Stimulated activated CD4-positive, alpha-beta T cell treated with anti-CD3 and anti-CD28 coated beads, Interleukin-12 subunit alpha, Interleukin-12 subunit beta, amount 100 ng/mL, for 24 hours (primary cell): Measurements from ENCODE around the gene SCGN.

Experiments
- DNase-seq, 2 experiments: peaks; one replicate each; pipeline ENCODE4 v3.0.0-alpha.2; 2020; ENCODE audit warnings: low read depth in 2 of 2

SCGN gene, protein sequence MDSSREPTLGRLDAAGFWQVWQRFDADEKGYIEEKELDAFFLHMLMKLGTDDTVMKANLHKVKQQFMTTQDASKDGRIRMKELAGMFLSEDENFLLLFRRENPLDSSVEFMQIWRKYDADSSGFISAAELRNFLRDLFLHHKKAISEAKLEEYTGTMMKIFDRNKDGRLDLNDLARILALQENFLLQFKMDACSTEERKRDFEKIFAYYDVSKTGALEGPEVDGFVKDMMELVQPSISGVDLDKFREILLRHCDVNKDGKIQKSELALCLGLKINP

DNA sequence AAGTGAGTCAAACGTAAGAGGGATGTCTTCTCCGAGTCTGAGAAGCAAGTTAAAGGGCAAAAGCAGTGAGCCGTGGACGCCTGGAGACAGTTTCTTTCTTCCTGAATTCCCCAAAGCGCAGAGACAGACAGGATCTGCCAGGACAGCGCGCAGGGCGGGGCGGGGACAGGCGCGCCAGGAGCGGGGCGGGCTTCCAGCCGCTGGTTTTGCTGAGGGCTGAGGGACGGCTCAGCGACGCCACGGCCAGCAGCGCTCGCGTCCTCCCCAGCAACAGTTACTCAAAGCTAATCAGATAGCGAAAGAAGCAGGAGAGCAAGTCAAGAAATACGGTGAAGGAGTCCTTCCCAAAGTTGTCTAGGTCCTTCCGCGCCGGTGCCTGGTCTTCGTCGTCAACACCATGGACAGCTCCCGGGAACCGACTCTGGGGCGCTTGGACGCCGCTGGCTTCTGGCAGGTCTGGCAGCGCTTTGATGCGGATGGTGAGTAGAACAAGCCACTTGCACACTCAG, at the start of gene SCGN:
Gene SCGN, plus strand, starts transcription at position 209 of the 509 bp plus-strand sequence. Its CDS starts 189 bp downstream, at position 398.
- DNase-seq: peak; percentile 11 to 32

DNA sequence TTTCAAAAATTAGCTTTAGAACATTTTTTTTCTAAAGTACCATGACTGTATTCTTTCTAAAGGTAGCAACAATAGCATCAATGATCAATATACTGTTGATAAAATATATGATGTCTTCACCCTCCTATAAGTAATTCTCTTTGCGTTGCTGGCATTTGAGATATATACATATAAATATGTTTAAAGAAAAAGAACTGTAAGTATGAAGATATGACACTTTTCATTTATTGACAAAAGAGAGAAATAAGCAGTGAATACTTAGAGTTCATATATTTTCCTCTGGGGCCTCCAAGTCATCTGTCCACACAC, 49.4 kb upstream of the SCGN start:
- no peak for DNase-seq

DNA sequence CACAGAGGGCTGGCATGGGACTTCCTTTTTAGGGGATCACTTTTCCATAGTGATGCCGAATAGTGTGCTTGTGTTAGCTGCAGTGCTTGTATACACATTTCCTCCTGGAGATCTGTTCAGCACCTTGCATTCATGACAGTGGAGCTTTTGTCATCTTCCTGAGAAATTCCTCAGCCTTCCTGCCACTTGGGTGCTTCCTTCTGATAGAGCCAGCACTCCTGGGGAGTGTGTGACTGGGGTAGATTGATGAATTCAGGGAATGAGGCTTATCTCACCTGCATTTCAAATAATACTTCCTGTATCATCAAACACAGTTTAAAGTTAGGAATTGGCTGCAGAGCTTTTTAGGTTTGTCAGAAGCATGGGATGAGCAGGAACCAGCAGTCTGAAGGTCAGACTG, 48.8 kb upstream of the SCGN start:
- DNase-seq: no peak

DNA sequence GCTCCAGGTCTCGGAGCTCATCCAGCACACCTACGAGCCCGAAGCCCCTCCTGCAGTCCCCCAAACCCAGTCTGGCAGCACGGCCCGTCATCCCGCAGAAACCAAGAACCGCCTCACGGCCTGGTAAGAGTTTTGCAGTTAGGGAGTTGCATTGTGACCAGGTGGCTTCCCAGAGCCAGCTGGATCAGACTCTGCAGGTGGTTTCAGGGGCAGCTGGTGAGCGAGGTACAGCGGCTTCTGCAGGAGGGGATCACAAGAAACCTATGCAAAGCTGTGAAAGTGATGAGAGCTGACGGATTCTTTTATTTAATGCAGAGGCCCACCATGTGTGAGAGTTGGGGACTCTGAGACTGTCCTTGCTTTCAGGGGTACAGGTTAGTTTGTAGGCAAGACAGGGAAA, 45.9 kb upstream of the SCGN start:
- no peak for DNase-seq

DNA sequence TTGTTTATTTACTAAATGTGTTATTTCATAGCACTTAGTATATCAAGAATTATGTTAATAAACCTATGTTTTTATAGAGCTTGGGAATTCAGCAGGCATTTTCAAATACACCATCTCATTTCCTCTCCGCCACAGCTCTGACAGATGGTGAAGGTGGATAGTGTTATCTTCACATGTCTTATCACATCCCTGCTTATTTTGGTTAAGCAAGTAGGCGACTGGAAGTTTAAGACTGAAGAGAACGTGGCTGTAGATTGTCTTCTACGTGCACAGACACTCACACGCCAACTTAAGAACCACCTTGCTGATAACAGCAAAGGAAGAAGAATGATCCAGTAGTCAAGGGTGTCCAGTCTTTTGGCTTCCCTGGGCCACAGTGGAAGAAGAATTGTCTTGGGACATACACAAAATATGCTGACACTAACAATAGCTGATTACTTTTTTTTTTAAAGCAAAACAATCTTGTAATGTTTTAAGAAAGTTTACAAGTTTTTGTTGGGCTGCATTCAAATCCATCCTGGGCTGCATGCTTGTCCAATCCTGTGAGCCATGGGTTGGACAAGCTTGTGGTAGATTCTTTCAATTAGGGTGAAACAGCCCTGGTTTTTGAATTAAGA, 43.3 kb upstream of the SCGN start:
- DNase-seq: no peak

DNA sequence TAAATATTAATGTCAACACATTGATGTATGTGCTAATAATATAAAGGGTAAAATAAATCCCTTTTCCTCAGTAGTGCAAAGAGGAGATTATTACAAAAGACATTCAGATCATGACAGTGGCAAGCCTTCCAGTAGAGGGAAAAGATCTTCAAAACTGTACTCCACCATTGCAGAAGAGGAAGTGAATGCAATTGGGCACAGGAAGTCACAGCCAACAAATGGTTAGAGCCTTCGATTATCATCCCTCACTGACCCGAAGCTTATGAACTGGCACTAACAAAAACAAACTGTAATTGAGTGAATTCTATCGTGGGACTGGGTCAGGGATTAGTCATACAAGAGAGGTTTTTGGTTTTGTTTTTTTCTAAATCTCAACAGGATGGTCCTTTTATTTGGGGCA, 39.3 kb upstream of the SCGN start:
- no peak for DNase-seq

DNA sequence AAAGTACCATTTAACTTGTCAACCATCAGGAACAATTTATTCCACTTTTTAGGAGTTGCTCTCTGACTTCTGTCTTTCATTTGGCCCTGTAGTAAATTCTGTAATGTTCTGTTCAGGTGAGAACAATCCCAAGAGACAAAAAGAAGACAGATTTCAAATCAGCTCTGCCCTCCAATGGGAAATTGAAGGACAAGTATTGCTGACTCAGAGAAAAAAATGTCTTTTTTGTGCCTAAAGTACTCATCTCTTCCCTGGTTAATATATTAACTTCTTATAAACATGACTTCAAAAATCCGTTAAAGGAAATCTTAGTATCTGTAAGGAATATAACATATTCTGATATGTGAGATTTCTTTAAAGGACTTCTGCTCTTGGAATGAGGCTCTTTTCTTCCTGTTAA, 38.6 kb upstream of the SCGN start:
- DNase-seq: no peak

DNA sequence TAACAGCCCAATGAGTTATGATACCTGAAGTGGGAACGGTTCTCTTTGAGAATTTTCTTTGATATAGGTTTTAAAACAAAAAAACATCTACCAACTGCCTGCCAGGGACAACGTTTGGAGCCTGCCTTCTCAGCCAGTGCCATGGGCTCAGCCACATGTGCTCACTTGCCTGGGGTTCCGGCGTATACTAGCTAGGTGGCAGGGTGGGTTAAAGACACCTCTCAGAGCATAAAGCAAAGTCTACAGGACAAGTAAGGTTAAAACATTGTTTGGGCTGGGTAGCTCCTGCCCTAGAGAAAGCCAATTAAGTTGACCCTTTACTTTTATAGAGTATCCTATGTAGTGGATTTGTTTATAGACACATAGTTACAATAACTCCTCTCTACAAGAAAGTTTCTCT, 38.0 kb upstream of the SCGN start:
- DNase-seq: no peak

DNA sequence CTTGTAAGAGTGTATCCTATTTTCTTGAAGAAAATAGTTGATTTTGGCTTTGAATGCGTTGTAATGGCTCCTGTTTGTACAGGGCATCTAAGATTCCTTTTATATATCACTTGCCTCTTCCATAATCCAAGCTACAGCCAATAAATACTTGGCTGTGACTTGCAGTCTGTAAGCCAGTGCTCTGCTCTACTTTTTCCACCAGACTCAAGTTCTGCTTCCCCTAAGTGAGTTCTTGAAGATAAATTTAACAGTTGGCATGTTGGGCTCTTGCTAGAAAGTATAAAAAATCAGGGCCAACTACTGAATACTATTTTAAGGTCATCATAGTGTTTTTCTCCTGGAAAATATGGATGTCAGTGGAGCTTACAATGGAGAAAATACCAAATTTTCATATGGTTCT, 36.5 kb upstream of the SCGN start:
- no peak for DNase-seq

DNA sequence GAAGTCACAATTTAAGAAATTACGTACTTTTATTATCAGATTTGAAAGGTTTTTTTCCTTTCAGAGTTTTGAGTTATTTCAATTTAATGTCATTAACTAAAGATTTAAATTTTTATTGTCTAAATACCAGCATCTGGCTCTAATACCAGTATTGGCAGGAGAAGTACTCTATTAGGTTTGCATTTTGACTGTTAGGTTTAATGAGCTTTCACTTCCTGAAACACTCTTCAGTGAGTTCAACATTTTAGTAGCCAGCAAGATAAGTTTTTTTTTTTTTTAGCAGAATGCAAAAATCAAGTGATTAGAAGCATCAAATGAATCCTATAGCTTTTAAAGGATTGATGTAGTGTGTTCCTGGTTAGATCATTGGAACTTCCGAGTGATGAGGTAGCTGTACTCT, 34.0 kb upstream of the SCGN start:
- no peak for DNase-seq

DNA sequence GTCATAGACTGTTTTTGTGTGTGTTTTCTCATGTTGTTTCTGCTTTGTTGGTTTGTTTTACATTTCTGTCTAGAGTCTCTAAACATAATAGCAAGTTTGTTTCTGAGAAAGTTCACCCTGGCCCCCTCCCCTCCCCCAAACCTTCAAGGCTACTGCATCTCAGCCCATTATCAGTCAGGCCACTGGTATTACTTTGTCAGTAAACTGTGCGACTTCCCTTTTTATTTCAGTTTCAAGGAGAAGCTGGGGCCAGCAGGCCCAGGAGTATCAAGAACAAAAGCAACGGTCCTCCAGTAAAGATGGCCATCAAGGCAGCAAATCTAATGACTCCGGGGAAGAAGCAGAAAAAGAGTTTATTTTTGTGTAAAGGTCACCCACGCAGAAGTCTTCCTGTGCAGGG, 32.8 kb upstream of the SCGN start:
- DNase-seq: no peak

DNA sequence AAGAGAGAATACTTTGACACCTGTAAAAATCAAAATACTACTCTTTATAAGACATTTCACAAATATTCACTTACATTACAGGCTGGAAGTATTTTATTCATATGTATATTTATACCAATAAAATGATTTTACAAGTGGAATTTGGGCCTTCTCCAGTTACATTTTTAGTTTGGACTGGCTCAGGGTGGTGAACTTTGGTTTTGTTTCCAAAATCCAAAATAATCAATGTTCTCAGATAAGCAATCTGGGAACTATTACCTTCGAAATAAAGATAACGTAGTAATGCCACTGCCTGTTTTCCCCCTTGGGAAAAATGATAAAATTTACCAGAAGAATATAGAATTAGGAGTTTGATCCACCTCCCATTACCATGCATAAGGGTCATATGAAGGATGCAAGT, 31.6 kb upstream of the SCGN start:
- no peak for DNase-seq

DNA sequence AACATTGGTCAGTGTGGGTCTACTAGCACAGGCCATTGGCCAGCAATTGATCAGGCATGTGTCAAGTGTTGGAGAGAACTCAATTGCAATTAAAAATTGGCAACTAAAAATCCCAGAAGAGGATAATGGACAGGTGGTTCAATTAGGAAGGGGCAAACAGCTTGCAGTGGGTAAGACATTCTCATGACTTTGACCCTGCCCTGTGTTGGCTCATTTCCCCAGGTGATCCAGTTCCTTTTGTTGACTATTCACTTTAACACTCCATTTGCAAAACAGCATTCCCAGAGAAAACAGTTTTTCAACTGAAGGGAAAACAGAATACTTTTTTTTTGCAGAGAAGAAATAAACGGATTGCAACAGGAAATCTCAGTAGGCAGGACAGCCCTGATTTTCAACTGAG, 28.9 kb upstream of the SCGN start:
- no peak for DNase-seq

DNA sequence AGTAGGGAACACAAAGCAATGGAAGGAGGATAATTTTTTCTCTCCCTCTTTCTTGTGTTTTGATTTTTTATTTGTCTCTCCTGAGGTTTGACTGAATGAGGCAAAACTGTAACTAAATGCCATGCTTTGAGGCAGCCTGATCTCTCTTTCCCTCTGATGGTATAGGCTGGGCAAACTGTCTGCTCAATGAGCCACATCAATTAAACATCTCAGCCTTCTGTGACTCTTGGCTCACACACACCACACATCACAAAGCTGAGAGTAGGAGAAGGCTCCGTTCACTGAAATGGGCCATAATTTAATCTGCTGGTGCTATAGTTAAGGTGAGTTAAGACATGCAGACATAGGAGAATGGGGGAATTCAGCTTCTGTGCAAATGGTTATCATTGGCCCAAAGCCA, 28.1 kb upstream of the SCGN start:
- DNase-seq: no peak

DNA sequence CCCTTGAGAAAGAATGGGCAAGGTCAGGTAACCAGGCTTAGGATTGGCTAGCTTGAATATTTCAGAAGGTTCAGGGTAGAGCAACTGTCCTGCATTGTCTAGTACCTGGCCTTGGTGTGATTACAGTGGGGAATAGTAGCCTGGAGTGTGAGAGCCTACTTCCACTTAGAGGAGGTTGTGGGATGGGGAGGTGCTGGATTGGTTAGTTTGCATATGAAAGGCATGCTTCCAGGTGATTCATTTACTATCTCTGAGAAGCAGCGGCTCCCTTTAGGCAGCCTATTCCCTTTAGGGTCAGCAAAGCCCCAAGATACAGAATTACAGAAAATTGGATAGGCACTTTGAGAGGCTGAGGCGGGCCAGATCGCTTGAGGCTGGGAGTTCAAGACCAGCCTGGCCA, 25.0 kb upstream of the SCGN start:
- no peak for DNase-seq

DNA sequence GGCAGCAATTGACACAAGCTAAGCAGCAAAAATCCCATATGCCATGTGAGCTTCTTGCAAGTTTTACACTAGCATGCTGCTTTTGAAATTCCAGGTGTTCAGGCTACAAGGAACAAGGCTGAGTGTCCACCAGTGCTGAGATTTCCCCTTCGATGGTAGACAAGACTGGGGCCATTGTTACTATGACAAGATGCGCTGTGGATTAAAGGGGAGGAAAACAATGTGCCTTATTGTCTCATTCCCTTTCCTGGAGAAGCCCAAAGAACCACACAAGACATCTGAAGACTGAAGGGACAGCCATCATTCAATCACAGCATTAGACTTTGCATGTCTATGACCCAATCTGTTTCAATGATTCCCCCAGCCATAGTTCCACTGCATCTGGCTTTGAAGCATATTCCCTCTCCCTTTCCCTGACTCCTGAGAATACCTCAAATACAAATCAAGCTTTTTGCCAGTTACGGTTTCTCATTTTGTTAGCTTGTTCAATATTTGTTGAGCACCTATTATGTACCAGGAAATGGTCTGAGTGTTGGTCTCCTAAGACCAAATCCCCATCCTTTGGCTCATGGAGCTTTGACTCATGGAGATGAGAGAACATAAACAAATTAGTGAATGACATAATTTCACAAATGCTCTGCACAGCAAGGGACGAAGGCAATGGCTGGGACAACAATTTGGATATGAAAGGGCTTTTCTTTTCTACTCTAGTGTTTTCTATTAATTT, 23.4 kb upstream of the SCGN start:
- DNase-seq: no peak

DNA sequence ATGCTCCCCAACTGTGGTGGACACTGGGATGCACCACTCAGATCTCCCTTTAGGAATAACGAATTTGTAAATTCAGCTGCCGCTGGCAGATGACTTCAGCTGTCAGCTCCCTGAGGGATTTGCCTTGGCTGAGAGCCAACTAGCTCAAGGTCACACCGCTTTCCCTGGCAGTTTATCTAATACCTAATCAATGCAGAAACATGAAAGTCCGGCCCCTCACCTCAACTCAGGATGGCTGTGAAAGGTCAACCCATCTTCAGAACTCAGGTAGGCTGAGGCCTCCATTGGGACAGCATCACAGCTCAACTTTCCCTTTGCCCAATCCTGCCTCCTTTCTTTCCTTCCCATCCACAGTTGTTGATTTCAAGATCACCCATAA, 22.8 kb upstream of the SCGN start:
- no peak for DNase-seq

DNA sequence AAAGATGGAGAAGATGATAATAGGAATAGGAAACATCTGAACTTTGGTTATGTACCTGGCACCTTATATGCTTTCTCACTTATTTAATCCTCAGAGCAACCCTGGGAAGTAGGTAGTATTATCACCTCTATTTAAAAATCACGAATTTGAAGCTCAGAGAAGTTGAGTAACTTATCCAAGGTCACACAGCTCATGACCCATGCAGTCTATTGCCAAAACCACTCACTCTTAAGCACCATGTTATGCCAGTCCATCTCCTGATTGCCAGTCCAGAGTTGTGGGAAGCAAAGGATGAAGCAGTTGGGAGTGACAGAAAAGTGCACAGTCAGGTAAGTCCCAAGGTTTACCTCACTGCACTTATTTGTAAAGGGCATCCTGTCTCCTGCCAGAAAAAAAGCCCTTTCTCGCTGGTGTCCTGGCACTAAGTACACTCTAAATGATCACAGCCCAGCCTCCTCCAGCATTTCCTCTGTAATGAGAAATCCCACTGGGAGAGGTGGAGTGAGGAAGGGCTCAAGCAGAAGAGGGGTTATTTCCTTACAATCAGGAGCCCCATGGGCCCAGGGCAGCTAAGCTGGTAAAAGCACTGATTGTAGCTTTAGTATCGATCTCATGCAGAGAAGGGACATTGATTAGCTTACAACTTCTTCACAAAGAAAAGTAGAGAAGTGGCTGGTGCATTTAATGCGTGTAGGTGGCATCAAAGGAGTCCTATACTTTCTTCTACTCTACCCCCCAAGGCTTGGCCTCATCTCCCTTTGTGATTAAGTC, 21.3 kb upstream of the SCGN start:
- DNase-seq: no peak

DNA sequence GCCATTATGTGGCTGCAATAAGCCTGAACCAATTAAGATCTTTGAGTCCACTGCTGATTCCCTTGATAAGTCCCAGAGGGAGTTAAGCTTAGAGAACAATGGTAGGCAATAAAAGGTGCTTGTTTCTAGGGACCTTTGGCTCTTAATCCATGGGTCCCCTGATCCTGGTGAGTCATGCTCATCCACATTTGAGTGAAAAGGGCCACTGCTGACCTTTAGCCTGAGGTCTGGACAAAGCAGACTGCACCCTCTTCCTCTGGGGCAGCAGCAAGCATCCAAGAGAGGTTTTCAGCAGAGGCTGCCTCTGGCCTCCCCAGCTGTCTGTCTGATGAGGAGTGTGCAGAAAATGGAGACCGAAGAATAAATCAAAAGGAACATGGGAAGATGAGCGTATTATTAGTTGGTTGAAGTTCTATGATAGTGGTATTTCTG, 16.1 kb upstream of the SCGN start:
- DNase-seq: no peak

DNA sequence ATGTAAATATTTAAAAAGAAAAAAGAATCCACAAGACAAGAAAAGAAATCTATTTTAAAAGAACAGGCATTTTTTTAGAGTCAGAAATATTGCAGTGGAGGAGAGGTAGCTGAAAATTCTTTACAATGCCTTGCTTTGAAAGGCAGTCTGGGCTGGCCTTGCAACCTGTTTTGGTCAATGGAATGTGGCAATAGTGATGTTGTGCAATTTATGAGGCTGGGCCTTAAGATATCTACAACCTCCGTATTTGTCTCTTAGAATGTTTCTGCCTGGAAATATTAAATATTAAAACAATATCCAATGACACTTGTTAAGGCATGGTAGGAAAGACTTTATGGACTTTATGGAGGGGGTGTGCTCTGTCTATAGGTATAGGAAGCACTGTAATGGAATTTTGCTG, 14.8 kb upstream of the SCGN start:
- DNase-seq: no peak

DNA sequence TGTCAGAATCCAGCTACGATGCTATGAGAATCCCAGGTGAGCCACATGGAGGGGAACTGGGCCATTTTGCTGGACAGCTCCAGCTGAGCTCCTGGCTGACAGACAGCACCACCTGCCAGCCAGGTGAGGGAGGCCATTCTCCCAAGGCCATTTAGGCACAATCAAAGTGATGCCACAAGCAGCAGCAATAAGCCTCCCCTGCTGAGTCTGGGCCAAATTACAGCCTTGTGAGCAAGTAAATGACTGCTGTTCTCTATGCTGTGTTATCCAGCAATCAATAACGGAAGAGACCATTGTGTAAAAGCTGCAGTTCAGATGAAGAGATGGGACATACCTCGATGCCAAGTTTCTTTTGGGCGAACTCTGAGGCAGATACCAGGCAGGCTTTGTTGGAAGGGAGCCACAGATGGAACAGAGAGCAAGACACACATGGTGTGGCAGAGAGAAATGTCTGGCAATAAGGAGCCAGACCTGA, 14.0 kb upstream of the SCGN start:
- no peak for DNase-seq

DNA sequence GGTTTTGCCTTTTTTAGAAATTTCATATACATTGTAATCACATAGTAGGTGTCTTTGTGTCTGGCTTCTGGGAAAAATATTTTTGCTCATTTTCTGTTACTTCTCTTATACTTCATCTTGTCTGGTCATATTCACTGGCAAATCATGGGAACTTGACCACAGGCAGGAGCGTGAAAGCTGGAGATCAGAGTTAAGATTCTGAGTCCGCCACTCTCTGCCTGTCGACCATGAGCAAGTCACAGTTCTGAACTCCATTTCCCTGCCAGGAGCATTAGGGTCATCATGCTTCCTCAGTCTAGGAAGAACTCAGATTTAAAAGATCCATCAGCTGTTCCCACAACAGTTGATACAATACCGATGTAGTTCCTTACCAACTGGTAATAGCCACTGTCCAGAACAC, 12.4 kb upstream of the SCGN start:
- no peak for DNase-seq
